Measurements from ENCODE around the gene SIDT1.

Gene SIDT1

GRCh38 chr3:113565555-113565954, 33.2 kb downstream of the SIDT1 start:
- TF ChIP-seq CTCF (IDR thresholded peaks at IDR 0.05; ENCODE audit: insufficient read depth, low read depth, low read length, missing control alignments) = no peak
- no peak for DNase-seq (ENCODE audit: low read depth)
- H3K4me3 ChIP-seq (ENCODE audit: low read depth, low read length) = no peak overlapping the region

- no peak overlapping the region for H3K4me3 ChIP-seq (ENCODE audit: low read depth, low read length)
- no peak for DNase-seq (ENCODE audit: low read depth)
- no peak for TF ChIP-seq CTCF (IDR thresholded peaks at IDR 0.05; ENCODE audit: insufficient read depth, low read depth, low read length, missing control alignments)
These were observed 37.8 kb downstream of the SIDT1 start for GRCh38 chr3:113570158-113570557.

GRCh38 chr3:113571360-113571759, 39.0 kb downstream of the SIDT1 start:
- DNase-seq (ENCODE audit: low read depth) = no peak
- no peak overlapping the region for H3K4me3 ChIP-seq (ENCODE audit: low read depth, low read length)
- TF ChIP-seq CTCF (IDR thresholded peaks at IDR 0.05; ENCODE audit: insufficient read depth, low read depth, low read length, missing control alignments) = no peak

- DNase-seq (ENCODE audit: low read depth) = no peak
- no peak for TF ChIP-seq CTCF (IDR thresholded peaks at IDR 0.05; ENCODE audit: insufficient read depth, low read depth, low read length, missing control alignments)
- no peak overlapping the region for H3K4me3 ChIP-seq (ENCODE audit: low read depth, low read length)
These were observed 41.4 kb downstream of the SIDT1 start for GRCh38 chr3:113573728-113574127.

- no peak for TF ChIP-seq CTCF (IDR thresholded peaks at IDR 0.05; ENCODE audit: insufficient read depth, low read depth, low read length, missing control alignments)
- DNase-seq (ENCODE audit: low read depth) = no peak
These were observed 41.9 kb downstream of the SIDT1 start for GRCh38 chr3:113574213-113574612.

GRCh38 chr3:113575206-113575605, 42.9 kb downstream of the SIDT1 start:
- no peak overlapping the region for H3K4me3 ChIP-seq (ENCODE audit: low read depth, low read length)
- no peak for DNase-seq (ENCODE audit: low read depth)
- TF ChIP-seq CTCF (IDR thresholded peaks at IDR 0.05; ENCODE audit: insufficient read depth, low read depth, low read length, missing control alignments) = no peak

More at GRCh38 chr3:113574213-113574612, 41.9 kb downstream of the SIDT1 start:
- no peak overlapping the region for H3K4me3 ChIP-seq (ENCODE audit: low read depth, low read length)

GRCh38 chr3:113585228-113585627, 52.9 kb downstream of the SIDT1 start:
- TF ChIP-seq CTCF (IDR thresholded peaks at IDR 0.05; ENCODE audit: insufficient read depth, low read depth, low read length, missing control alignments) = no peak
- DNase-seq (ENCODE audit: low read depth) = no peak
- no peak overlapping the region for H3K4me3 ChIP-seq (ENCODE audit: low read depth, low read length)

Data from GM12865 (cell line).